ENCODE measurements around the gene BTBD17. TPM values are rescaled to one million over a fixed set of nuclear protein-coding genes. Genes with fewer than 3 reads are reported as not detected.

BTBD17 gene
- total and polyA plus RNA-seq, 10 of the 15 experiments (the other 5 are each of a cell fraction or from before 2014, with no cell fraction given), result not detected

DNA sequence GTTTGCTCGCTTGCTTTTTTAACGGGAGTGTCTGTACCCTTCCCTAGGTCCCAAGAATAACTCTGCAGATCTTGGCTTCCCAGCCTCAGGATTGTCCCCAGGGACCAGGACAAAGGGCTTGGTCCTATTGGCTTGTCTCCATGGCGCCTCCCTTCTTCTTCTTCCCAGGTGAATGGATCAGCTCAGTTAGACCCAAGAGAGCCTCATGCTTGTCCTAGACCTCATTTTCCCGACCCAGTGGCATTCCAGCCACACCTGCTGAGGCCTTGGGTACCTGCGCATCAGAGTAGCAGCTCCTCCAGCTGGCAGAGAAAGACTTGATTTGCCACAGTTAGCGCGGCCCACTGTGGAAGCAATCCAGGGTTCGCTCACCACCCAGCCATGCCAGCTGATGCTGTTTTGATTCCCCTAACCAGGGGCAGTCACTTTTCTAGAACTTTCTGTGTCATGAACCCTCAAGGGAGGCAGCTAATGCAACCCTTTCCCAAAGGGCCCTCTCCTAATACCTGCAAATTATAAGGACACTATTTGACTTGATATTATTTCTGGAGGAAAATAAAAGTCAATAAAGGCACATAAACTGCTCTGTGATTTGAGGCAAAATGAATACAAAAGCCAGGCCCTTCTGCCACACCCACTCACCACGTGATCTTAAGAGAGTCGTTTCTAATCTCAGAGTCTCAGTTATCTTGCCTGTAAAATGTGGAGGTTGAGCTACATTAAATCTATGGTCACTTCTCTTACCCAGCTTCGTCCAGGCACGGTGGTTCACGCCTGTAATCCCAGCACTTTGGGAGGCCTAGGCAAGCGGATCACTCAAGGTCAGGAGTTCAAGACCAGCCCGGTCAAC lies 19.5 kb upstream of the BTBD17 start (continued):
- TF ChIP-seq, protein P1, sequence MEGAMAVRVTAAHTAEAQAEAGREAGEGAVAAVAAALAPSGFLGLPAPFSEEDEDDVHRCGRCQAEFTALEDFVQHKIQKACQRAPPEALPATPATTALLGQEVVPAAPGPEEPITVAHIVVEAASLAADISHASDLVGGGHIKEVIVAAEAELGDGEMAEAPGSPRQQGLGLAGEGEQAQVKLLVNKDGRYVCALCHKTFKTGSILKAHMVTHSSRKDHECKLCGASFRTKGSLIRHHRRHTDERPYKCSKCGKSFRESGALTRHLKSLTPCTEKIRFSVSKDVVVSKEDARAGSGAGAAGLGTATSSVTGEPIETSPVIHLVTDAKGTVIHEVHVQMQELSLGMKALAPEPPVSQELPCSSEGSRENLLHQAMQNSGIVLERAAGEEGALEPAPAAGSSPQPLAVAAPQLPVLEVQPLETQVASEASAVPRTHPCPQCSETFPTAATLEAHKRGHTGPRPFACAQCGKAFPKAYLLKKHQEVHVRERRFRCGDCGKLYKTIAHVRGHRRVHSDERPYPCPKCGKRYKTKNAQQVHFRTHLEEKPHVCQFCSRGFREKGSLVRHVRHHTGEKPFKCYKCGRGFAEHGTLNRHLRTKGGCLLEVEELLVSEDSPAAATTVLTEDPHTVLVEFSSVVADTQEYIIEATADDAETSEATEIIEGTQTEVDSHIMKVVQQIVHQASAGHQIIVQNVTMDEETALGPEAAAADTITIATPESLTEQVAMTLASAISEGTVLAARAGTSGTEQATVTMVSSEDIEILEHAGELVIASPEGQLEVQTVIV (IDR thresholded peaks at IDR 0.05; ENCODE audit: borderline replicate concordance, partially characterized antibody), result no peak
- TF ChIP-seq TCF3 (IDR thresholded peaks at IDR 0.05; ENCODE audit: borderline replicate concordance, insufficient read depth, low read depth, low read length) (no peak), MEF2A (IDR thresholded peaks at IDR 0.05; ENCODE audit: insufficient read depth, low read depth, low read length) (no peak), POLR2AphosphoS2 (IDR thresholded peaks at IDR 0.05; ENCODE audit: low read depth, low read length) (no peak), LARP7 (IDR thresholded peaks at IDR 0.05) (no peak), NR2C1 (IDR thresholded peaks at IDR 0.05) (no peak), SMARCA5 (IDR thresholded peaks at IDR 0.05) (no peak), PAX5 (IDR thresholded peaks at IDR 0.05; ENCODE audit: borderline replicate concordance, low read depth, low read length) (no peak), JUND (IDR thresholded peaks at IDR 0.05; ENCODE audit: low read depth, low read length) (no peak), EED (IDR thresholded peaks at IDR 0.05; ENCODE audit: low read depth) (no peak), ATF7 (IDR thresholded peaks at IDR 0.05; ENCODE audit: low read depth) (no peak), SIN3A (IDR thresholded peaks at IDR 0.05; ENCODE audit: low read depth, low read length) (no peak)
- TF ChIP-seq, protein P2, sequence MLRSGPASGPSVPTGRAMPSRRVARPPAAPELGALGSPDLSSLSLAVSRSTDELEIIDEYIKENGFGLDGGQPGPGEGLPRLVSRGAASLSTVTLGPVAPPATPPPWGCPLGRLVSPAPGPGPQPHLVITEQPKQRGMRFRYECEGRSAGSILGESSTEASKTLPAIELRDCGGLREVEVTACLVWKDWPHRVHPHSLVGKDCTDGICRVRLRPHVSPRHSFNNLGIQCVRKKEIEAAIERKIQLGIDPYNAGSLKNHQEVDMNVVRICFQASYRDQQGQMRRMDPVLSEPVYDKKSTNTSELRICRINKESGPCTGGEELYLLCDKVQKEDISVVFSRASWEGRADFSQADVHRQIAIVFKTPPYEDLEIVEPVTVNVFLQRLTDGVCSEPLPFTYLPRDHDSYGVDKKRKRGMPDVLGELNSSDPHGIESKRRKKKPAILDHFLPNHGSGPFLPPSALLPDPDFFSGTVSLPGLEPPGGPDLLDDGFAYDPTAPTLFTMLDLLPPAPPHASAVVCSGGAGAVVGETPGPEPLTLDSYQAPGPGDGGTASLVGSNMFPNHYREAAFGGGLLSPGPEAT (IDR thresholded peaks at IDR 0.05; ENCODE audit: low read depth), result no peak
- TF ChIP-seq, protein P3, sequence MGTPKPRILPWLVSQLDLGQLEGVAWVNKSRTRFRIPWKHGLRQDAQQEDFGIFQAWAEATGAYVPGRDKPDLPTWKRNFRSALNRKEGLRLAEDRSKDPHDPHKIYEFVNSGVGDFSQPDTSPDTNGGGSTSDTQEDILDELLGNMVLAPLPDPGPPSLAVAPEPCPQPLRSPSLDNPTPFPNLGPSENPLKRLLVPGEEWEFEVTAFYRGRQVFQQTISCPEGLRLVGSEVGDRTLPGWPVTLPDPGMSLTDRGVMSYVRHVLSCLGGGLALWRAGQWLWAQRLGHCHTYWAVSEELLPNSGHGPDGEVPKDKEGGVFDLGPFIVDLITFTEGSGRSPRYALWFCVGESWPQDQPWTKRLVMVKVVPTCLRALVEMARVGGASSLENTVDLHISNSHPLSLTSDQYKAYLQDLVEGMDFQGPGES (IDR thresholded peaks at IDR 0.05), result no peak
- TF ChIP-seq, protein P4, sequence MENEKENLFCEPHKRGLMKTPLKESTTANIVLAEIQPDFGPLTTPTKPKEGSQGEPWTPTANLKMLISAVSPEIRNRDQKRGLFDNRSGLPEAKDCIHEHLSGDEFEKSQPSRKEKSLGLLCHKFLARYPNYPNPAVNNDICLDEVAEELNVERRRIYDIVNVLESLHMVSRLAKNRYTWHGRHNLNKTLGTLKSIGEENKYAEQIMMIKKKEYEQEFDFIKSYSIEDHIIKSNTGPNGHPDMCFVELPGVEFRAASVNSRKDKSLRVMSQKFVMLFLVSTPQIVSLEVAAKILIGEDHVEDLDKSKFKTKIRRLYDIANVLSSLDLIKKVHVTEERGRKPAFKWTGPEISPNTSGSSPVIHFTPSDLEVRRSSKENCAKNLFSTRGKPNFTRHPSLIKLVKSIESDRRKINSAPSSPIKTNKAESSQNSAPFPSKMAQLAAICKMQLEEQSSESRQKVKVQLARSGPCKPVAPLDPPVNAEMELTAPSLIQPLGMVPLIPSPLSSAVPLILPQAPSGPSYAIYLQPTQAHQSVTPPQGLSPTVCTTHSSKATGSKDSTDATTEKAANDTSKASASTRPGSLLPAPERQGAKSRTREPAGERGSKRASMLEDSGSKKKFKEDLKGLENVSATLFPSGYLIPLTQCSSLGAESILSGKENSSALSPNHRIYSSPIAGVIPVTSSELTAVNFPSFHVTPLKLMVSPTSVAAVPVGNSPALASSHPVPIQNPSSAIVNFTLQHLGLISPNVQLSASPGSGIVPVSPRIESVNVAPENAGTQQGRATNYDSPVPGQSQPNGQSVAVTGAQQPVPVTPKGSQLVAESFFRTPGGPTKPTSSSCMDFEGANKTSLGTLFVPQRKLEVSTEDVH (IDR thresholded peaks at IDR 0.05; ENCODE audit: low read depth, partially characterized antibody), result no peak
- TF ChIP-seq, protein P5, sequence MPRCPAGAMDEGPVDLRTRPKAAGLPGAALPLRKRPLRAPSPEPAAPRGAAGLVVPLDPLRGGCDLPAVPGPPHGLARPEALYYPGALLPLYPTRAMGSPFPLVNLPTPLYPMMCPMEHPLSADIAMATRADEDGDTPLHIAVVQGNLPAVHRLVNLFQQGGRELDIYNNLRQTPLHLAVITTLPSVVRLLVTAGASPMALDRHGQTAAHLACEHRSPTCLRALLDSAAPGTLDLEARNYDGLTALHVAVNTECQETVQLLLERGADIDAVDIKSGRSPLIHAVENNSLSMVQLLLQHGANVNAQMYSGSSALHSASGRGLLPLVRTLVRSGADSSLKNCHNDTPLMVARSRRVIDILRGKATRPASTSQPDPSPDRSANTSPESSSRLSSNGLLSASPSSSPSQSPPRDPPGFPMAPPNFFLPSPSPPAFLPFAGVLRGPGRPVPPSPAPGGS (IDR thresholded peaks at IDR 0.05; ENCODE audit: borderline replicate concordance, insufficient read depth, low read depth, low read length, poor library complexity, severe bottlenecking), result no peak

All from GM12878 (cell line).